Nucleus accumbens (tissue), 56 donors: ENCODE measurements around the gene ALDH6A1.
"Not testable (repeated sequence)": the region's sequence is repeated elsewhere in the genome, so short reads cannot be mapped to it uniquely, and the experiment has no call there.

Experiments
- DNase-seq, 56 donors: peaks; one replicate each; lab custom pipeline; 2025; lab: John Stamatoyannopoulos, UW

The ALDH6A1 gene

DNA sequence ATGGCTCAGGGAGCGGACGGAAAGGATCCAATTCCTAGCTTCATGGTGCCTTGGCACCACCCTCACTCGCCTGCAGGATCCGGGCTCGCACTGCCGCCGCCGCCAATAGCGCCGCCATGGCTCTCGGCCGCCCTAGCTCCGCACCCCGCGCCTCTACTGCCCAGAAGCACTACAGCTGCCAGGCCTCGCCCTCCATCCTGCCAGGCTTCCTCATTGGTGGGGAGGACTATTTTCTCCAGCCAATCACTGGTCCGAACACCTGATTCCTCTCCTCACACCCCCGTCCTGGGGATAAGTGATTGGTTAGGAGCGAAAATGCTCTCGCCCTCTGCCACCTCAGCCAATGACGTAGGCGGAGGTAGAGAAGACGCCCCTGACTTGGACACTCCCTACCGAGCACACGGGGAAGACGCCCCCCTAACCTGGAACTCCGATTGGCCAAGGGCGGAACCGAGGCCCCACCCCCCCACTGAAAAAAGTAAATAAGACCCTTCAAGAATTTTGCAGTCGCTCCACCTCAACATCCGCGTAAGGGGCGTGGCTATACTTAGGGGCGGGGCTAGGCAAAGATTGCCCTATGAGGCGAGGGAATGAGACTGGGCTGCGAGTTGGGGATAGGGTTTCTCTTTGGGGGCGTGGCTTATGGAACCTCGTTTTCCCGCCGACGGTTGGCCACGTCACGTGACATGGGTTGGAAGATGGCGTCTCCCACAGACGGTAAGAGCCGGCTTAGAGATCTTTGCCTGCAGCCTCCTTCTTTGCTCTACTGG is at the start of gene ALDH6A1, which contains the start of gene LIN52:
Gene ALDH6A1, minus strand, starts transcription at position 177 of the 770 bp plus-strand sequence. Its CDS starts 59 bp downstream, at position 118.
Gene LIN52, plus strand, starts transcription at position 680 of the 770 bp plus-strand sequence. Its CDS starts 19 bp downstream, at position 699.
- DNase-seq = peak; percentile 94 to 100 (median 100)

DNA sequence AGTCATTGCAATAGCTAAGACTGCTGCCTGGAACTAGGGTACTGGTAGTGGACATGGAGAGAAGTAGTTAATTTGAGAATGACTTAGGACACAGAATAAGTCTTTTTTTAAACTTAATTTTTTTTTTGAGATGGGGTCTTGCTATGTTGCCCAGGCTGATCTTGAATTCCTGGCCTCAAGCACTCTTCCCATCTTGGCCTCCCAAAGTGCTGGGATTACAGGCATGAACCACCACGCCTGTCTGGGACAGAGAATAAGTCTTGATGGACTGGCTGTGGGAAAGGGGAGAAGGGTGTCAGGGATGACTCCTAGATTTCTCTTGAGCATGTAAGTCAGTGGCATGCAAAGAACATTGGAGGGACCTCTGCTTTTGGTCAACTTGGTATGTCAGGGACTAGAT is 43.4 kb upstream of the ALDH6A1 start:
- no peak for DNase-seq

DNA sequence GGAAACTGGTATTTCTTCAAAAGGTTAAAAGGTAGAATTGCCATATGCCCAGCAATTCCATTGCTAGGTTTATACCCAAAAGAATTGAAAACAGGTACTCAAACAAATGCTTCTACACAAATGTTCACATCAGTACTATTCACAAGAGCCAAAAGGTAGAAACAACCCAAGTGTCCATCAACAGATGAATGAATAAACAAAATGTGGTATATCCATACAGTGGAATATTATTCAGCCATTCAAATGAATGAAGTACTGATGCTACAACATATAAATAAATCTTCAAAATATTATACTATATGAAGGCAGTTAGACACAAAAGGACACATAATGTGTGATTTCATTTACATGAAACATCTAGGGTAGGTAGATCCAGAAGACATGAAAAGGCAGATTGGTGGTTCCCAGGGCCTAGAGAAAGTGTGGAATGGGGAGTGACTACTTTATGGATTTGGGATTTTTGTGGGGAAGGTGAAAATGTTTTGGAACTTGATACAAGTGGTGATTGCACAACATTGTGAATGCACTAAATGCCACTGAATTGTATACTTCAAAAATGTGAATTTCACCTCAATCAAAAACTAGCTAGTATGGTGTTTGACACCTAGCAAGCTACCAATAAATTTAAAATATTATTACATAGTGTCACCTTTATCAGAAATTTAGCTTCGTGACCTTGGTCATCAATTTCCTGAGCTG is 42.2 kb upstream of the ALDH6A1 start:
- DNase-seq = no peak

DNA sequence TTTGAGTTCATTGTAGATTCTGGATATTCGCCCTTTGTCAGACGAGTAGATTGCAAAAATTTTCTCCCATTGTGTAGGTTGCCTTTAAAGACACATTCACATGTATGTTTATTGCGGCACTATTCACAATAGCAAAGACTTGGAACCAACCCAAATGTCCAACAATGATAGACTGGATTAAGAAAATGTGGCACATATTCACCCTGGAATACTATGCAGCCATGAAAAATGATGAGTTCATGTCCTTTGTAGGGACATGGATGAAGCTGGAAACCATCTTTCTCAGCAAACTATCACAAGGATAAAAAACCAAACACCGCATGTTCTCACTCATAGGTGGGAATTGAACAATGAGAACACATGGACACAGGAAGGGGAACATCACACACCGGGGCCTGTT is 41.2 kb upstream of the ALDH6A1 start:
- DNase-seq = not testable (repeated sequence)

DNA sequence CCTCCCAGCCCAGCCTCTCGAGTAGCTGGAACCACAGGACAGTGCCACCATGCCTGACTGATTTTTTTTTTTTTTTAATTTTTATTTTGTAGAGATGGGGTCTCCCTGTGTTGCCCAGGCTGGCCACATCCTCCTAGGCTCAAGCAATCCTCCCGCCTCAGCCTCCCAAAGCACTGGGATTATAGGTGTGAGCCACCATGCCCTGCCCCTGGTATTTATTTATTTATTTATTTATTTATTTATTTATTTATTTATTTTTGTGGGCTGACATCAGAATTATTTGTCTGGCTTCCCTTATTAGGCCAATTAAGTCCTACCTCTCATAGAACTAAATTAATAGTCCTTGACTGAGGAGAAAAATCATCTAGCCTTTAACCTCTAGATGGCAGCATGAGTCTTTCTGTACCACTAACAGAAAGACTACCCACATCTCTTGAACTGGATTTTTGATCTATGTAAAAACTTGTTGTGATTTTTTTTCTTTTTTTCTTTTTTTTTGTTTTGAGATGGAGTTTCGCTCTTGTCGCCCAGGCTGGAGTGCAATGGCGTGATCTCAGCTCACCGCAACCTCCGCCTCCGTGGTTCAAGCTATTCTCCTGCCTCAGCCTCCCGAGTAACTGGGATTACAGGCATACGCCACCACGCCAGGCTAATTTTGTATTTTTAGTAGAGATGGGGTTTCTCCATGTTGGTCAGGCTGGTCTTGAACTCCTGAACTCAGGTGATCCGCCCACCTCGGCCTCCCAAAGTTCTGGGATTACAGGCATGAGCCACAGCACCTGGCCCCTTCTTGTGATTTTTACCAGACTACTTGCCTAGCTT is 27.4 kb upstream of the ALDH6A1 start:
- not testable (repeated sequence) for DNase-seq

DNA sequence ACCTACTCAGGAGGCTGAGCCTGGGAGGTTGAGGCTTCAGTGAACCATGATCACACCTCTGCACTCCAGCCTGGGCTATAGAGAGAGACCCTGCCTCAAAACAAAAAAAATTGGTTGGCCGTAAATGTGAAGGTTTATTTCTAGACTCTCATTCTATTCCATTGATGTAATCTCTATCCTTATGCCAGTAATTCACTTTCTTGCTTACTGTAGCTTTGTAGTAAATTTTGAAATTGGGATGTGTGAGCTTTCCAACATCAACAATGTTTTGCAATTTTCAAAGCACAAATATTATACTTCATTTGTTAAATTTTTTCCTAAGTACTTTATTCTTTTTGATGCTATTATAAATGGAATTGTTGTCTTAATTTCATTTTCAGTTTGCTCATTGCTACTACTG is 25.1 kb upstream of the ALDH6A1 start:
- no peak for DNase-seq

DNA sequence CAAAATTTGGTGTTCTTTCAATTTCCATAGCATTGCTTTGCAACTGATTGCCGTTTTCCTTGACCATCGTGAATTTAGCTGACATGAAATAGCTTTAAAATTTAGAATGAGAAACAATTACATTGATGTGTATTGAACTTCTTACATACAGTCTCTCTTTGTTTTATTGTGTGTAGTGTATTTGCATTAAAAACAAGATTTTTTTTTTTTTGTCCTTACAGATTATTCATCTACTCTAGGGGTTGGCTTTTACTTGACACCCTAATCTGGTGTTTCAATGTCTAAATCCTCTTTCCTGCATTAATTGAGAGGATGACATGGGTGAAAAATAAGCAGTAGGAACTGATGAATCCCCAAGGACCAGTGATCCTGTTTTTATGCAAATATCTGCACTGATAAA is 21.1 kb upstream of the ALDH6A1 start:
- DNase-seq = no peak

DNA sequence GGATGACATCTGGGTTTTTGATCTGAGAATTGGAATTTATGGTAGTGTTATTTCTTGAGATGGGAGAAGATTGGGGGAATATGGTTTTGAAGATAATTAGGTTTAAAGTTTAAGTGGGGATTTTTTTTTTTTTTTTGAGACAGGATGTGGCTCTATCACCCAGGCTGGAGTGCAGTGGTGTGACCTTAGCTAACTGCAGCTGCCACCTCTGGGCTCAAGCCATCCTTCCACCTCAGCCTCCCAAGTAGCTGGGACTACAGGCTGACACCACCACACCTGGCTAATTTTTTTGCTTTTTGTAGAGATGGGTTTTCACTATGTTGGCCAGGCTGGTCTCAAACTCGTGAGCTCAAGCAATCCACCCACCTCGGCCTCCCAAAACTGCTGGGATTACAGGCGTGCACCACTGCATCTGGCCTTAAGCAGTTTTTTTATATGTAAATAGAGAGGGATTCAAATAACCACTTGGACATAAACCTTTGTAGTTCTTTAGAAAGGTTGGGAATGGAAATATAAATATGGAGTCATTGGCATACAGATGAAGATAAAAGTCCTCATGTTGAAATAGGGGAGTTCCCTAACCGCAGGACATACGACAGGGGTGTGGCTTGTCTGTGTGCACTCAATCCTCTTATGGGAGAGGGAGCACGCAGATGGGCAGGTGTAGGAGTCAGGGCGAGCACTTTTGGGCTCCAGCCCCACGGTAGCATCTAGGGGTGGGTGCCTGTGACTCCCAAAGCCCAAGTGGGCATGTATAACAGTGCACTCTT is 5.2 kb upstream of the ALDH6A1 start:
- DNase-seq = no peak

DNA sequence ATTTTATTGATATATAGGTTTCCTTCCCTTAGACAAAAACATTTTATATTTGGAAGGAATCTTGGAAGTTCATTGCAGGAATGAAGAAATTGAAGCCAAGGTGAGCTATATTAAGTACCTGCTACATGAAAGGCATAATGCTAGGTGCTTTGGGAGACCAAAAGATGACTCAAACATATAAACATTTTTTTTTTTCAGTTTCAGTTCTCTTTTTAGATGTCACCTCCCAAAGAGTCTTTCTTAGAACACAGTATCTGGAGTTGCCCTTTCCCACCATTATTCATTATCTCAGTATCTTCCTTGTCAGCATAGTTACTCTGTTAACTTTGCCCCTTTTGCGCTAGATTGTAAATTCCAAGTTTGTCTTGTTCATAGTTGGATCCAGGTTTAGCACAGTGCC is 1.6 kb upstream of the ALDH6A1 start:
- no peak for DNase-seq

DNA sequence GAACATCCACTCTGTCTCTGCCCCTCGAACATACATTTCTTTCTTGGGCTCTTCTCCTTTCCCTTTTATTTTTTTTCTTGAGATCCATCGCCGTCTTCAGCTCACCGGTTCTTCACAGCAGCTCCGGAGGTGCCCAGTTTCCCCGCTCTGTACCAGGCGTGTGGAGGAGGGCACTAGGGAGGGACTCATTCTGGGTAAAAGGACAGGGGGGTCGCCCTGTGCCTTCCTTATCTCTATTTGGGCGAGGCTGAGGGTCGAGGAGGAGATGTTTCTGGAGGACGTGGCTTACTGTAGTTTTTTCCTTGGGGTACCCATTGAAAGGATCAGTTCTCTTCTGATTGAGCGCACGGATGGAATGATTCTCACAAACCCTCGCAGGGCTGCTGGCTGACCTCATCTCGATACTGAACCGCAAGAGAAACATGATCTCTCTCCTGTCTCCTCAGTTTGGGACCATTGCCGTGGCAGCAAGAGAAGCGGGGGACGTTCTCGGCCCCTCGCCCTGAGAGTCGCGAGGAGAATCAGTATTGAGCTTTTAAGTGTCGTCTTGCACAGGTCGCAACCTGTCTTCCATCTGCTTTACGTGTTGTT is 889 bp upstream of the ALDH6A1 start:
- DNase-seq = peak in 3 of 56 donors; percentile 26 to 36 (median 29)

DNA sequence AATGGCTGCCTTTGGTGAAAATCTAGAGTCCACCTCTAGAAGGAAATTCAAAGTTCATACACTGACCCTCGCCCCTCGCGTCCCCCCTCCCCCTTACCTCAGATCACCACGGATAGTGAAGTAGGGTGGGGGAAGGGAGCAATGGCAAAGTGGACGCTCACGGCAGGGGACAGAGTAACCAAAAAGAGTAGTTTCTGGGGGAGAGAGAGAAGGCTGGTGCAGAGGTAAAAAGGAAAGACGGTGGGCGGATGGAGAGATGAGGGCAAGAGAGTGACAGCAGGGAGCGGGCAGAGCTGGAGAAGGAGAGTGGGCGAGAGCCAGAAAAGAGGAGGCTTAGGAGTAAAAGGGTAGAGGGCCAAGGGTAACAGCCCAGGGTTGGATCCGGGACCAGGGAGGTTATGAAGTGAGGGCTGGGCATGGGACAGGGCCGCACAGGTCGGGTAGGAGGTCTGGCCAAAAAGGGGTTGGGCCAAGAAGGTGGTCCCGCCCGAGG is 423 bp downstream of the ALDH6A1 start:
- peak in 2 of 56 donors; percentile 5 to 19 for DNase-seq

DNA sequence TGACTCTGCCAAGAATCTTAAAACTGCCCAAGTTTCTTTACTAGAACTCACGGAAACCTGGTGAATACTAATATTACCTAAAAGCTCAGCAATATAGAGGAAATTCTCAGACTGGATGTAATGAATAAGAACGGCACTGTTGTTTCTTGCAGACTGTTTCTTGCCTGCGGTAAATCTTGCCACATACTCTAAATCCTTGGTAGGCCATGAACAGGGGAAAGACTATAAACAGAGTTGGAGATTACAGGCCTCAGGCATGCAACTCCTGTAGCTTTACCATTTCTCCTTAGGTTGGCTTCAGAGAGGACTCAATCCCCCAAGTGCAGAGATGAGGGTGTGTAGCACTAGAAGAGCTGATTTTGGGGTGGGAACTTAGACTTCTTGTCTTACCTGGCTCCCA is 1.1 kb downstream of the ALDH6A1 start:
- DNase-seq = no peak

DNA sequence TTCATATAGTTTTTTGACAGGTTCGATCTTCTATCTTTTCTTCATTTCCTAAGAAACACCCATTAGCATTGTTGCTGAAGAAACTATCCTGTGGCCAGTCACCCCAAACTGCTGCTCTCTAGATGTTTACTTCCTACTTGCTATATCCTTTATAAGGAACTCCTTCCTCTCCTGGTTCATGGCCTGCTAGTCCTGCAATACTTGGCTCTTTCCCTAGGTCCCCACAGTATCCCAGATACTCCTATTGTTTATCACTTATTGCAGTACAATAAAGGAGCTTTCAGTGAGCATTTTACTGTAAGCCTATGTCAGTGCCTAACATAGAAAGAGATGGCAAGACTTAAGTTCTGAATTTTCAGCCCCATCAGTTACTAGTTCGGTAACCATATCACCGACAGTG is 2.8 kb downstream of the ALDH6A1 start:
- DNase-seq = no peak

DNA sequence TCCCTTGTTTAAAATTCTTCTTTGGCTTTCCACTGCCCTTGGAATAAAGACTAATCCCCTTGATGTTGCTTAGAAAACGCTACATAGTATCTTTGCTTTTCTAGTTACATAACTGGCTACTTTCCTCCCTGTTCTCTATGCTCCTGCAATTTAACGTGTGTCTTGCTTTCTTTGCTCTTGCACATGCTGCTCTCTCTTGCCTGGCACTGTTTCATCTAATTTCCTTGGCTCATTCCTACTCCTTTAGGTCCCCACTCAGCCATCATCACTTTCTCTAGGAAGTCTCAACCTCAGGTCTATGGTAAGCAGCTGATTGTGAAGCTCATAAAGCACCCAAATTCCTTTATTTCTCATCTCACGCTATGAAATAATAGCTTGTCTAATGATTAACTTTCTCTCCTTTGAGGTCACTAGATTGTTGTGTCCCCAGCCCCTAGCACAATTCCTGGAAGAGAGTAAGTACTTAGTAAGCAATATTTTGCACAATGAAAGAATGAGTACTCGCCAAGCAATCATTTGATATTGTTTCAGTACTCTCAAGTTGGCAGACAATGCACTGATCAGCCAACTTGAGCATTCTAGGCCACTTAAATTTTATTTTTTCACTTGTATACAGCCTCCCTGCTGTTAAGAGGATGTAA is 3.3 kb downstream of the ALDH6A1 start:
- no peak for DNase-seq

DNA sequence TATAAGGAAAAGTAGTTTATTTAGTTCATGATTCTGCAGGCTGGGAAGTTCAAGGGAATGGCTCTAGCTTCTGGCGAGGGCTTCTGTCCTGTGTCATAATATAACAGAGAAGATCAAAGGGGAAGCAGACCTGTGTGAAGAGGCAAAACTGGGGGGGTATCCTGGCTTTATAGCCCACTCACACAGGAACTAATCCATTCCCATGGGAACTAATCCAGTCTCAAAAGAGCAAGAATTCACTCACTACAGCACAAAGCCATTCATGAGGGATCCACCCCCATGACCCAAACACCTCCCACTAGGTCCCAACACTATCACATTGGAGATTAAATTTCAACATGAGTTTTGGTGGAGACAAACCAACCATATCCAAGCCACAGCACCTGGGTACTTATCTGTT is 6.9 kb downstream of the ALDH6A1 start:
- DNase-seq = no peak

DNA sequence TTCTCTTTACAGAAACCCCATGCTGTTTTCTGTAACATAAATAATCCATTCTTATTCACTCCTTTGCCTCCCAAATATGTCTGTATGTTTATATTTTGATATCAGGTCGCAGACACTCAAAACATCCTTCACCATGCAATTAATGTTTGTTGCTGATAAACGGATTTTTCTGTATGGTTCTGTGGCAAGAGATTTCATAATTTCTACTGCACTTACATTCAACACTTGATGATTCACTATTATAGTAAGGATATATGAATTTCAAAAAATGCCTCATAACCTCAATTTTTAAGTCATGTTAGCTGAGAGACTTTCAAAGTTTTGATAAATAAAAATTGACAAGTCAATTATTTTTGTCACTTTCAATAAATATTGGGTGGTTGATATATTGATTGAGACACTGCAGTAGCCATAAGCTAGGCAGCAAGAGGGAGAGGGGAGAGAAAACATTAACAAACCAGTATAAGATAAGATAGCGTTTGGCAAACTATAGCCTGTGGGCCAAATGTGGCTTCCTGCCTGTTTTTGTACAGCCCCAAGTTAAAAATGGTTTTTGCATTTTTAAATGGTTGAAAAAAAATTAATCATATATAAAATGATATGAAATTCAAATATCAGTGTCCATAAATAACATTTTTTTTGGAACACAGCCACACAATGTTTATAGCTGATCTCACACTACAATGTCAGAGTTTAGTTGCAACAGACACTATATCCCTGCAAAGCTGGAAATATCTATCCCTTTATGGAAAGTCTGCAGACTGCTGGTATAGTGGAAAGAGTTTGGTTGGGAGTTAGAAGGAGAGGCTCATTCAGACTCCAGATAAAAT is 18.3 kb downstream of the ALDH6A1 start:
- DNase-seq = no peak

DNA sequence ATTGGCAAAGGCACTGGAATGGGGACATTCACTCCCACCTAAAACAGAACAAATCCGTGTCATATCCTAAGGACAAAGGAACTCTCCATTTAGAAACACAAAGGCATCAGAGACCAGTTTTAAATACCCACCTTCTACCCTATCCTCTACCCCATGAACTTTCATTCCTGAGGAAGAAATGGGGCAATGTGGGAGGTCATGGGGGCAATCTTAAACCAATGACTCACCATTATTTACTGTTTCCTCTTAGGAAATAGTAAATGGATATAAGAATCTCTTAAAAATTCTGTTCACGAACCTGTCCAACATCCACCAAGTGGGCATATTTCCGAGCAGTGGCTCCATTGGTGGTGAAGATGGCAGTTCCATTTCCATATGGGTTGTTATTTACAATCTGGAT is 19.4 kb downstream of the ALDH6A1 start:
- DNase-seq = no peak

DNA sequence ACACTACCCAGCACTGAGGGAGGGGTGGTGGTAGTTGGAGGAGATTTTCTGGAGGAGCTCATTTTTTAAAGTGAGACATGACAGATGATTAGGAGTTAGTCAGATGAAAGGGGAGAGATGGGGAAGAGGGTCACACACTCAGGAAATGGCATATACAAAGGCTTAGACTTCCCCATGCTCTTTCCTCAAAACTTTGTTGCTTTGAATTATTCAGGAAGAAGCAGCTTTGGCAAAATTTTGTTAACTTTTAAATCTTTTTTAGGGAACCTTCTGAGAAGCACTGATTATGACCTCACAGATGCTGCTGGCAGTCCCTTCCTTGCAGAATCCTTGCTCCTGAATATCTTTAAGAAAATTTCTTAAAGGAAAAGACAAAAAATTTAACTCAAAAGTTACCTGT is 19.8 kb downstream of the ALDH6A1 start:
- no peak for DNase-seq
